GM18858 (cell line): Measurements from ENCODE around the gene SOCS7.

ENCODE experiments used
- ATAC-seq: cut with Tn5 transposase; IDR thresholded peaks from one replicate; pipeline ENCODE4 v1.9.1; 2021; ENCODE audit not compliant: unreplicated experiment

The SOCS7 gene, protein sequence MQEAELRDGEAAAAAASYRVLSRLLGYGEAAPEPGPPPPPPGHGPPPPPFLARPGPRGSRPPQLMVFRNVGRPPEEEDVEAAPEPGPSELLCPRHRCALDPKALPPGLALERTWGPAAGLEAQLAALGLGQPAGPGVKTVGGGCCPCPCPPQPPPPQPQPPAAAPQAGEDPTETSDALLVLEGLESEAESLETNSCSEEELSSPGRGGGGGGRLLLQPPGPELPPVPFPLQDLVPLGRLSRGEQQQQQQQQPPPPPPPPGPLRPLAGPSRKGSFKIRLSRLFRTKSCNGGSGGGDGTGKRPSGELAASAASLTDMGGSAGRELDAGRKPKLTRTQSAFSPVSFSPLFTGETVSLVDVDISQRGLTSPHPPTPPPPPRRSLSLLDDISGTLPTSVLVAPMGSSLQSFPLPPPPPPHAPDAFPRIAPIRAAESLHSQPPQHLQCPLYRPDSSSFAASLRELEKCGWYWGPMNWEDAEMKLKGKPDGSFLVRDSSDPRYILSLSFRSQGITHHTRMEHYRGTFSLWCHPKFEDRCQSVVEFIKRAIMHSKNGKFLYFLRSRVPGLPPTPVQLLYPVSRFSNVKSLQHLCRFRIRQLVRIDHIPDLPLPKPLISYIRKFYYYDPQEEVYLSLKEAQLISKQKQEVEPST

GRCh38 chr17:38351412-38352222 lies at the start of gene SOCS7:
SOCS7 (plus strand) TSS chr17:38351844; CDS start chr17:38352053, 209 bp downstream.
- ATAC-seq, result peak; percentile 57

DNA sequence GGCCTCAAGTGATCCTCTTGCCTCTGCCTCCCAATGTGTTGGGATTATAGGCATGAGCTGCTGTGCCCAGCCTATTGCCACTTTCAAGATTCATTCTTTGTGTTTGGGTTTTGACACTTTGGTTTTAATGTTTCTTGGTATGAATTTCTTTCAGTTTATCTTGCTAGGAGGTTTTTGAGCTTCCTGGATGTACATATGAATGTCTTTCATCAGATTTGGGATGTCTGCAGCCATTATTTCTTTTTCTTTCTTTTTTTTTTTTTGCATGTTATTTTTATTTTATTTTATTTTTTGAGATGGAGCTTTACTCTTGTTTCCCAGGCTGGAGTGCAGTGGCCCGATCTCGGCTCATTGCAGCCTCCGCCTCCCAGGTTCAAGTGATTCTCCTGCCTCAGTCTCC lies 36.1 kb upstream of the SOCS7 start:
- ATAC-seq, result no peak

- ATAC-seq, result no peak
These were observed 34.6 kb upstream of the SOCS7 start for GRCh38 chr17:38317081-38317480.

DNA sequence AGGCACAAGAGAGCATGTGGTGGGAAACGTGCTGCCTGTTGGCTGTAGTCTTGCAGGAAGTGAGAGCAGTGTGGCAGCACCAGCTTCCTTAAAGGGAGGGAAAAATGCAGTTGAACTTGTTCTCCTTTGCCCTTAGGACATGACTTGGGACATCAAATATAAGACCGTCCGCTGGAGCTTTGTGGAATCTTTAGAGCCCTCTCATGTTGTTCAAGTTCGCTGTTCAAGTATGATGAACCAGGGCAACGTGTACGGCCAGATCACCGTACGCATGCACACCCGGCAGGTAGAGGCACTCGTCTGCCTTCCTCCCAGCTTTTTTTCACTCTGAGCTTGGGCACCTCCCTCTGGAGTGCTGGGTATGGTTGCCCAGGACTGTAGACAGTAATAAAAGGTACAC lies 31.2 kb upstream of the SOCS7 start:
- no peak for ATAC-seq

DNA sequence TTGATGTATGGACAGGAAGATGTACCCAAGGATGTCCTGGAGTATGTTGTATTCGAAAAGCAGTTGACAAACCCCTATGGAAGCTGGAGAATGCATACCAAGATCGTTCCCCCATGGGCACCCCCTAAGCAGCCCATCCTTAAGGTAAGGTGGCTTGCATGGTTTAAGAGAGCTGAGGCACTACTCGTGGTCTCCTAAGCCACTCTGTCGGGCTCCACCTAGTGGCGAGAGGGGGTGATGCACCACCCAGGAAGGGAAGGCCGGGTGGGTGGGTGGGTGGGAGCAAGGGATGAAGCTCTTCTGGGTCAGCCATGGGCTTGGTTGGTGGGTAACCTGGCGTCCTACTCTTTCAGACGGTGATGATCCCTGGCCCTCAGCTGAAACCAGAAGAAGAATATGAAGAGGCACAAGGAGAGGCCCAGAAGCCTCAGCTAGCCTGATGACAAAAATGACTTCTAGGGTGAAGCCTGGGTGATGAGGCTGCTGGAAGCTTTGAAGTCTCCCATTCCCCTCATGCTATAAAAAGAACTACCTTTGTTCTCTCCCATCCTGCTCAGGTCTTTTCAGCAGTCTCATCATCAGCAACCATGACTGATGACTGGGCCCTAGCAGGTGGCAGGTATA lies 29.4 kb upstream of the SOCS7 start:
- no peak for ATAC-seq

GRCh38 chr17:38322897-38323296 lies 28.7 kb upstream of the SOCS7 start:
- ATAC-seq, result no peak

DNA sequence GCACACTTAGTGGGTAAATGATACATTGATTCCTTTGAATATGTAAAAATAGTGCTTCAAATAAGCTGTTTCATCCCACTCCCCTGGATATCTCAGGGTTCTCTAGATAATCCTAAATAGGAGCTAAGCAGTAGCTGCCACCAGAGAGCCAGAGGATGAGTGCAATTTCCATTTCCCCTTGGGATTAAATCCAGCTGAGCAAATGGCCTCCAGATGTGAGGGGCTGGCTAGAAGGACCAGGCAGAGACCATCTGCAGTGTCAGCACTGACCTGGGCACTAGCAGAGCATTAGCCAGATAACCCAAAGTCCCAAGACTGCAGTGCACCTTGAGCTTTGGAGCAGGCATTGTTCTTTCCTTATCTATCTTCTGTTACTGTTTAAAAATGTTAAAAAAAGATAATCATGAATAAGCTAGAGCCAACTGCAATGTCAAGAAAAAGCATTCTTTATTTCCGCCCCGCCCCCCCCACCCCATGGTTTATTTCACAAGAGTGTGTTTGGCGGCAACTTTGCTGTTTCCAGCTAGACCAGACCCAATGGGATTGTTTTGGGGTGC lies 27.4 kb upstream of the SOCS7 start:
- no peak for ATAC-seq

GRCh38 chr17:38324772-38325171 lies 26.9 kb upstream of the SOCS7 start:
- ATAC-seq, result no peak

DNA sequence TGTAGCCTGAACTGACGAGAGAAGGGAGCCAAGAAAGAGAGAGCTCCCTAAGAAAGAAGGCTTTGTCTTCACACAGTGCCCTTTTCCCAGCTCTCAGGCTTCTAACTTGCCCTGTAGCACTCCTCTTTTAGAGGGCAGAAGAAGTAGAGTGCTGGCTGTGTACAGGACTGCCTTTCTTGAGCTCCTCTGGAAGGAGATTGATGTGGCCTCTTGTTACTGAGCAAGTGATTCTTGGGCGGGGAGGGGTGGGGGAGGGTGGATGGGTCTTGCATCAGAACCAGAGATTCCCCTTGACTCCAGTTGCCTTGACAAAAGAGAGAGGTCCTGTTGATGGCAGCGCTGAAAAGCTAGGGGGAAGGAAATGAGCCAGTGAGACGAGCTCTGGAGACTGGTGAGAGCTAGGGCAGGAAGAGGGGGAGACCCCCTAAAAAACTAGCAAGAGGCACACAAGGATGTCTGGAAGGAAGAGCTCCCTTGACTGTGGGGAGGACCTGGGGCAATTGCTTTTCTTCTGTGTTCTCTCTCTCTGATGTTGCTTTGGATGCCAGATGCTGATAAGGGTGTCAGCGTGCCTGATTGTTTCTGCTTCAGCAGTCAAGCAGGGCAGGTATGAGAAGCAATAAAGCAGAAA lies 26.3 kb upstream of the SOCS7 start:
- no peak for ATAC-seq

- ATAC-seq, result no peak
These were observed 24.4 kb upstream of the SOCS7 start for GRCh38 chr17:38326996-38327792.

DNA sequence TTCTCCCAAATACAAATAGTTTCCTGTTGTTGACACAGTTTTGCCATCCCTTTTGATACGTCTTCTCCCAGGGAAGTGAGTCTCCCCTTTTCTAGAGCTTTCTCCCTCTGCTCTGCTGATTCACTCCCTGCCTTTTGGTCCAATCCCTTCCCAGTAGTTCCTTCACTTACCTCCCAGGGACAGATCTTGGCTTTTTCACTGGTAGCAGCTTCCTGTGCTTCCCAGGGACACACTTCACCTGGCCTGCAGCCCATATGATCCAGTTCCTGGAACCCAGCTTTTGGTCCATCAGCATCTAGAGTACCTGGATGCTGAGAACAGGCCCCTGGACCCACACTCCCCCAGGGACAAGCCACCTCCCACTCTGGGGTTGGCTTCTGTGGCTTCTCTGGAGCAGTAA lies 23.7 kb upstream of the SOCS7 start:
- no peak for ATAC-seq

- ATAC-seq, result no peak
These were observed 23.0 kb upstream of the SOCS7 start for GRCh38 chr17:38328620-38329019.

- ATAC-seq, result no peak
These were observed 22.4 kb upstream of the SOCS7 start for GRCh38 chr17:38329284-38329683.

DNA sequence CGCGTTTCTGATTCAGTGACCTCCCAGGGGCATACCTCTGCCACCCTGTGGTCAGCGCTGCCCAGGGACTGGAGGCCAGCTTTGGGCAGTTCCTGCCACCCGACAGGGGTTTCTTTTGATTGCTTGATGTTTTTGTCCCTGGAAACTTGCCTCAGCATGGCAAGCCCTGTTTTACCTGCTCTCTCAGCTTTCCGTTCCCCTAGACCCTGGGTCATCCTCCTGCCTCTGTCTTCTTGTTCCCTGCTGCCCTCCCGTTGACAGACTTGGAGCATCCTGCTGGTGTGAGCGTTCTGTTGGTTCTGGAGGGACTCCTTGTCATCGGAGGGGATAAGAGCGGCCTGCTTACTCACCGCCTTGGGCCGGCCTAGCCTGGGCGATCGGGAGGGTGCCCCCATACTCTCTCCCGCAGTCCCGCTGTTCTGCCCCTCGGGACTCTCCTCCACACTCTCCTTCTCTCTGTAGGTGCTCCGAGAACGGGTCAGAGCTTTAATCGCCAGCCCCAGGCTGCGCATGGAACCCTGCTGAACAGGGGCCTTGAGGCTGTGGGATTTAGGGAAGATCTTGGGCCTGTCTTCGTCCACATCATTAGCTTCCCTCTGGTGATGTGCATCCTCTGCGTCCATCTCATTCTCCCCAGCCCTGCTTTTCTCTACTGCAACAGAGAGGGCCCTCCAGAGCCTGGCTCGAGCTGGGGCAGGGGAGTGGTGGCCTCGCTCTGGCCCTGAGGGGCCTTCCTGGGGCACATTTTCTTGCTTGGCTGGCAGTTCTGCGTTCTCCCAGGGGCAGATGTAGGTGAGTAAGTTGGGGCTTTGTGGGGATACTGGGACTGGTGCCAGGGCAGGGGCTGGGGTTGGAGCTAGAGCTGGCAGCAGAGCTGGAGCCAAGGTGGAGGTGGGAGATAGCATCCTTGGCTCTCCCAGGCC lies 21.6 kb upstream of the SOCS7 start:
- ATAC-seq, result no peak

- no peak for ATAC-seq
These were observed 20.7 kb upstream of the SOCS7 start for GRCh38 chr17:38330941-38331411.

GRCh38 chr17:38332735-38333134 lies 18.9 kb upstream of the SOCS7 start:
- ATAC-seq, result no peak

DNA sequence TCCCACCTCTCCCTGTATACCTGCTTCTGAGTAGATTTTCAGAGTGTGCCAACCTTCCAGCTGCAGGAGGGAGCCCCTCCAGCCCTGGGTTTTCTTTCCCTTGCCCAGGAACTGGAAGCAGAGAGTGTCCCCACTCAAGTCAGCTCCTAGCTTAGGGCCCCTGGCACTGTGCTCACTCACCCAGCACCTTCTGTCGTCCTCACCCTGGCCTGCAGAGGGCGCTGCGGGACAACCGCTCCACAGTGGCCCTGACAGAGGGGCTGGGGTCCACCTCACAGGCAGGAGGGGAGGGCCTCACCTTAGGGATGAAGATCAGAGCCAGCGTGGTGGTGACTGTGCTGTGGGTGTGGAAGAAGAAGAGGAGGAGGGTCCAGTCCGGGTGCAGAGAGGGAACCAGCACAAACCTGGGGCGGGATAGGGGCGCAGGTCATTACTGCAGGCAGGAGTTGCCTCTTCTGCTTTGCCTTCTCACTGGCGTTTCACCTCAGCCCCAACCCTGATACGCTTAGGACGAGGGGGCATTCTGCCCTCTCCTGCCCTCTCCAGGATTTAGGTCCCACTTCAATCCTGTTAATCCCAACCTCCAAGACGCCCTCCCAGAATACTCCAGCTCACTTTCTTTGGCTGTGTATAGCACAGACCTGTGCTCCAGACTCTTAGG lies 17.9 kb upstream of the SOCS7 start:
- no peak for ATAC-seq
